Measurements from ENCODE around the gene STK31. TPM values are rescaled to one million over a fixed set of nuclear protein-coding genes. Genes with fewer than 3 reads are reported as not detected.
A peak's percentile ranks its signal among the peaks of the same experiment; 100 is the strongest.
"Not testable (repeated sequence)": the region's sequence is repeated elsewhere in the genome, so short reads cannot be mapped to it uniquely, and the experiment has no call there.

Gene STK31
- total RNA-seq = under 1 TPM in 1 of 2 experiments, not detected in 1; 0.18 TPM

- ChIA-PET CTCF (interaction anchor here (1.0 to 4.3 kb wide), 5 partner anchors 13 to 438 kb away, joined by 4 to 27 read pairs (median 9); no protein-coding TSS in a partner anchor), POLR2A (no interaction called here)
- Mint-ChIP-seq H3K4me1 (no peaks in the 10 kb centered on the region), H3K4me3 (no peak within 1 kb of the TSS), H3K27me3 (no peaks in the 10 kb centered on the region), H3K9me3 (peaks cover 12% of the 10 kb centered on the region), H3K36me3 (ENCODE audit: low read depth) (peaks cover 14% of the 10 kb centered on the region), H3K27ac (no peak within 1 kb of the TSS)
- DNase-seq = no peak
Measured at GRCh38 chr7:23710000-23710399, at the start of gene STK31. STK31 (plus strand) TSS chr7:23710219; CDS start chr7:23710286, 67 bp downstream.

GRCh38 chr7:23661385-23661784 is 48.6 kb upstream of the STK31 start:
- H3K4me3 Mint-ChIP-seq = no peak overlapping the region
- no peaks in the 10 kb centered on the region for H3K27me3 Mint-ChIP-seq
- no peak overlapping the region for H3K27ac Mint-ChIP-seq
- POLR2A ChIA-PET = no interaction called here
- CTCF ChIA-PET = no interaction called here
- peaks cover 11% of the 10 kb centered on the region for H3K9me3 Mint-ChIP-seq
- no peaks in the 10 kb centered on the region for H3K4me1 Mint-ChIP-seq
- DNase-seq = no peak
- H3K36me3 Mint-ChIP-seq (ENCODE audit: low read depth) = no peaks in the 10 kb centered on the region

- no peaks in the 10 kb centered on the region for H3K27me3 Mint-ChIP-seq
- POLR2A ChIA-PET = no interaction called here
Measured at GRCh38 chr7:23662124-23662983, 47.7 kb upstream of the STK31 start.

GRCh38 chr7:23662984-23663313 is 47.1 kb upstream of the STK31 start:
- Mint-ChIP-seq H3K4me3 (no peak overlapping the region), H3K27me3 (no peaks in the 10 kb centered on the region), H3K4me1 (no peaks in the 10 kb centered on the region), H3K9me3 (peaks cover 11% of the 10 kb centered on the region), H3K36me3 (ENCODE audit: low read depth) (no peaks in the 10 kb centered on the region), H3K27ac (no peak overlapping the region)
- ChIA-PET POLR2A (no interaction called here), CTCF (no interaction called here)
- no peak for DNase-seq

More at GRCh38 chr7:23662124-23662983, 47.7 kb upstream of the STK31 start:
- no peak for DNase-seq
- H3K36me3 Mint-ChIP-seq (ENCODE audit: low read depth) = no peaks in the 10 kb centered on the region
- no peak overlapping the region for H3K4me3 Mint-ChIP-seq
- peaks cover 11% of the 10 kb centered on the region for H3K9me3 Mint-ChIP-seq
- H3K4me1 Mint-ChIP-seq = no peaks in the 10 kb centered on the region
- no peak overlapping the region for H3K27ac Mint-ChIP-seq
- CTCF ChIA-PET = no interaction called here

GRCh38 chr7:23664122-23664521 is 45.9 kb upstream of the STK31 start:
- Mint-ChIP-seq H3K27me3 (no peaks in the 10 kb centered on the region), H3K4me1 (no peaks in the 10 kb centered on the region), H3K9me3 (peaks cover 3% of the 10 kb centered on the region), H3K4me3 (no peak overlapping the region), H3K27ac (no peak overlapping the region), H3K36me3 (ENCODE audit: low read depth) (no peaks in the 10 kb centered on the region)
- POLR2A ChIA-PET = no interaction called here
- CTCF ChIA-PET = no interaction called here
- DNase-seq = no peak

GRCh38 chr7:23672033-23672432 is 38.0 kb upstream of the STK31 start:
- peaks cover 21% of the 10 kb centered on the region for H3K27me3 Mint-ChIP-seq
- ChIA-PET CTCF (interaction anchor here (1.0 to 1.4 kb wide), 2 partner anchors 101 to 125 kb away, joined by 3 to 5 read pairs; no protein-coding TSS in a partner anchor), POLR2A (no interaction called here)
- no peak overlapping the region for H3K27ac Mint-ChIP-seq
- no peaks in the 10 kb centered on the region for H3K36me3 Mint-ChIP-seq (ENCODE audit: low read depth)
- H3K9me3 Mint-ChIP-seq = no peaks in the 10 kb centered on the region
- no peak for DNase-seq
- H3K4me1 Mint-ChIP-seq = no peaks in the 10 kb centered on the region
- H3K4me3 Mint-ChIP-seq = no peak overlapping the region

- peaks cover 13% of the 10 kb centered on the region for H3K4me1 Mint-ChIP-seq
- H3K9me3 Mint-ChIP-seq = no peaks in the 10 kb centered on the region
- DNase-seq = peak; percentile 84
- POLR2A ChIA-PET = interaction anchor here (1.3 kb wide), 1 partner anchor 15 kb away, joined by 3 read pairs; no protein-coding TSS in a partner anchor
- no peak within 1 kb of the TSS for H3K27ac Mint-ChIP-seq
- H3K36me3 Mint-ChIP-seq (ENCODE audit: low read depth) = no peaks in the 10 kb centered on the region
- CTCF ChIA-PET = interaction anchor here (0.9 to 5.7 kb wide), 4 partner anchors 10 to 88 kb away, joined by 3 to 31 read pairs (median 4); no protein-coding TSS in a partner anchor
- H3K27me3 Mint-ChIP-seq = peaks cover 9% of the 10 kb centered on the region
- H3K4me3 Mint-ChIP-seq = peak within 1 kb of the TSS; percentile 78
Measured at GRCh38 chr7:23679898-23680413, 30.1 kb upstream of the STK31 start, which contains the start of gene FAM221A. FAM221A (plus strand) TSS chr7:23680199; CDS start chr7:23680219, 20 bp downstream.

GRCh38 chr7:23680414-23681405 is 29.3 kb upstream of the STK31 start:
- DNase-seq = peak; percentile 59
- CTCF ChIA-PET = interaction anchor here (5.7 kb wide), 1 partner anchor 16 kb away, joined by 31 read pairs; no protein-coding TSS in a partner anchor
- peaks cover 5% of the 10 kb centered on the region for H3K27me3 Mint-ChIP-seq

GRCh38 chr7:23684041-23684440 is 26.0 kb upstream of the STK31 start:
- H3K27ac Mint-ChIP-seq; H3K27me3 Mint-ChIP-seq; POLR2A ChIA-PET; H3K9me3 Mint-ChIP-seq; DNase-seq; H3K36me3 Mint-ChIP-seq (ENCODE audit: low read depth); H3K4me3 Mint-ChIP-seq: not testable (repeated sequence)
- H3K4me1 Mint-ChIP-seq = peaks cover 13% of the 10 kb centered on the region
- CTCF ChIA-PET = interaction anchor here (0.9 to 1.6 kb wide), 3 partner anchors 10 to 86 kb away, joined by 3 to 6 read pairs (median 4); no protein-coding TSS in a partner anchor

More at GRCh38 chr7:23680414-23681405, 29.3 kb upstream of the STK31 start:
- H3K9me3 Mint-ChIP-seq = no peaks in the 10 kb centered on the region
- no peaks in the 10 kb centered on the region for H3K36me3 Mint-ChIP-seq (ENCODE audit: low read depth)
- peak overlapping the region; percentile 78 for H3K4me3 Mint-ChIP-seq
- H3K27ac Mint-ChIP-seq = no peak overlapping the region
- POLR2A ChIA-PET = interaction anchor here (1.3 kb wide), 1 partner anchor 14 kb away, joined by 3 read pairs; no protein-coding TSS in a partner anchor
- H3K4me1 Mint-ChIP-seq = peaks cover 13% of the 10 kb centered on the region

- CTCF ChIA-PET = interaction anchor here (1.7 kb wide), 1 partner anchor 11 kb away, joined by 6 read pairs; no protein-coding TSS in a partner anchor
- Mint-ChIP-seq H3K36me3 (ENCODE audit: low read depth) (peaks cover 4% of the 10 kb centered on the region), H3K27me3 (no peaks in the 10 kb centered on the region), H3K4me3 (no peak overlapping the region), H3K4me1 (peaks cover 4% of the 10 kb centered on the region), H3K9me3 (no peaks in the 10 kb centered on the region), H3K27ac (no peak overlapping the region)
- POLR2A ChIA-PET = no interaction called here
- no peak for DNase-seq
Measured at GRCh38 chr7:23685731-23686130, 24.3 kb upstream of the STK31 start.

GRCh38 chr7:23687011-23687410 is 23.0 kb upstream of the STK31 start:
- ChIA-PET POLR2A (no interaction called here), CTCF (interaction anchor here (0.7 to 1.7 kb wide), 3 partner anchors 9 to 498 kb away, joined by 3 to 6 read pairs (median 4); no protein-coding TSS in a partner anchor)
- no peak for DNase-seq
- H3K36me3 Mint-ChIP-seq (ENCODE audit: low read depth) = peaks cover 4% of the 10 kb centered on the region
- no peaks in the 10 kb centered on the region for H3K9me3 Mint-ChIP-seq
- no peak overlapping the region for H3K4me3 Mint-ChIP-seq
- H3K4me1 Mint-ChIP-seq = no peaks in the 10 kb centered on the region
- no peak overlapping the region for H3K27ac Mint-ChIP-seq
- no peaks in the 10 kb centered on the region for H3K27me3 Mint-ChIP-seq

GRCh38 chr7:23689165-23689564 is 20.9 kb upstream of the STK31 start:
- no peaks in the 10 kb centered on the region for H3K4me1 Mint-ChIP-seq
- H3K36me3 Mint-ChIP-seq (ENCODE audit: low read depth) = peaks cover 12% of the 10 kb centered on the region
- POLR2A ChIA-PET = interaction anchor here (1.0 kb wide), 1 partner anchor 11 kb away, joined by 3 read pairs; no protein-coding TSS in a partner anchor
- no peak overlapping the region for H3K4me3 Mint-ChIP-seq
- CTCF ChIA-PET = interaction anchor here (1.3 kb wide), 1 partner anchor 8 kb away, joined by 8 read pairs; no protein-coding TSS in a partner anchor
- no peaks in the 10 kb centered on the region for H3K9me3 Mint-ChIP-seq
- no peak for DNase-seq
- H3K27ac Mint-ChIP-seq = no peak overlapping the region
- no peaks in the 10 kb centered on the region for H3K27me3 Mint-ChIP-seq
